Ovary (tissue), 3 donors: ENCODE results near the gene PRPSAP2.

Source experiments
- POLR2A ChIP-seq: fragments of 450-650 bp; IDR thresholded peaks from one replicate; pipeline ENCODE4 v1.6.1; 2017; ENCODE audit warnings: antibody characterized with exemption, mild to moderate bottlenecking, moderate library complexity
- TF ChIP-seq, protein P1 (sequence below), 3 donors: fragments of 450-650 bp in 2 of 3; fragments of 200-600 bp in 1 of 3; IDR thresholded peaks; one replicate each; pipeline versions ENCODE4 v1.5.1 to v1.8.0; 2016 to 2022; ENCODE audit warnings: antibody characterized with exemption in 3 of 3, mild to moderate bottlenecking in 1 of 3
- donor health status: DM: no; HTN: no; CAD: no.

DNA sequence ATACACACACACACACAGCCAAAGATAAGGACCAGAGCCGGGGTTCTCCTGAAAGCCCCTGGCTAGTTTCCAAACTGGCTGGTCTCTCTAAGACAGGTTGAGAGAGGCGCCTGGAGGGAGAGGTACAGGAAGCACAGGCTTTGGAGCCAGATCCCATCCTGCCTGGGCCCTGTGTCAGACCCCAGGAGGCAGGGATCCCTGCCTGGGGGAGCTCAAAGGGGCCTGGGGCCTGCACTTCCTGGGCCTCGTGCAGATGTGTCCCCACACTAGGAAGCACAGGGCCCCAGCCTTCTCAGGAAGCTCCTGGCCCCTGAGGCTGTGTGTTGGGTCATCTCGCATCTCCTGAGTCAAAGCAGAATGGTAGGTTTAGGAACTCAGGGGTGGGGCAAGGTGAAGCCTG, 110.0 kb downstream of the PRPSAP2 start:
- TF ChIP-seq, protein P1, sequence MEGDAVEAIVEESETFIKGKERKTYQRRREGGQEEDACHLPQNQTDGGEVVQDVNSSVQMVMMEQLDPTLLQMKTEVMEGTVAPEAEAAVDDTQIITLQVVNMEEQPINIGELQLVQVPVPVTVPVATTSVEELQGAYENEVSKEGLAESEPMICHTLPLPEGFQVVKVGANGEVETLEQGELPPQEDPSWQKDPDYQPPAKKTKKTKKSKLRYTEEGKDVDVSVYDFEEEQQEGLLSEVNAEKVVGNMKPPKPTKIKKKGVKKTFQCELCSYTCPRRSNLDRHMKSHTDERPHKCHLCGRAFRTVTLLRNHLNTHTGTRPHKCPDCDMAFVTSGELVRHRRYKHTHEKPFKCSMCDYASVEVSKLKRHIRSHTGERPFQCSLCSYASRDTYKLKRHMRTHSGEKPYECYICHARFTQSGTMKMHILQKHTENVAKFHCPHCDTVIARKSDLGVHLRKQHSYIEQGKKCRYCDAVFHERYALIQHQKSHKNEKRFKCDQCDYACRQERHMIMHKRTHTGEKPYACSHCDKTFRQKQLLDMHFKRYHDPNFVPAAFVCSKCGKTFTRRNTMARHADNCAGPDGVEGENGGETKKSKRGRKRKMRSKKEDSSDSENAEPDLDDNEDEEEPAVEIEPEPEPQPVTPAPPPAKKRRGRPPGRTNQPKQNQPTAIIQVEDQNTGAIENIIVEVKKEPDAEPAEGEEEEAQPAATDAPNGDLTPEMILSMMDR (IDR thresholded peaks at IDR 0.05) = no peak
- no peak for TF ChIP-seq POLR2A
